Measurements from ENCODE around the gene NOBOX. TPM values are rescaled to one million over a fixed set of nuclear protein-coding genes. Genes with fewer than 3 reads are reported as not detected.

The NOBOX gene
- total and polyA plus RNA-seq, 2 experiments from 2014 or later: not detected

GRCh38 chr7:144391823-144392255 is 11.7 kb downstream of the NOBOX start:
- Mint-ChIP-seq H3K36me3 (ENCODE audit: low read depth) (no peaks in the 10 kb centered on the region), H3K4me1 (peaks cover 24% of the 10 kb centered on the region), H3K27ac (no peak overlapping the region), H3K4me3 (no peak overlapping the region; the same call in 2 of the 3 replicates), H3K27me3 (ENCODE audit: insufficient read depth, low read depth, poor library complexity) (peaks cover 10% of the 10 kb centered on the region), H3K9me3 (no peaks in the 10 kb centered on the region; the same call in 1 of the 3 replicates)
- Histone ChIP-seq H3K79me2 (replicated peaks; ENCODE audit: insufficient read depth) (no peaks in the 10 kb centered on the region), H3K4me2 (no peak overlapping the region), H3K9me2 (ENCODE audit: insufficient read depth) (no peaks in the 10 kb centered on the region), H3K4me3 (no peak overlapping the region), H3F3A (replicated peaks; ENCODE audit: low read depth) (no peaks in the 10 kb centered on the region), H3K4me1 (ENCODE audit: insufficient read depth) (peaks cover 7% of the 10 kb centered on the region; the same call in 1 of the 2 replicates), H4K20me1 (replicated peaks; ENCODE audit: insufficient read depth) (no peaks in the 10 kb centered on the region), H3K36me3 (ENCODE audit: insufficient read depth) (no peaks in the 10 kb centered on the region), H2AFZ (peak overlapping the region; percentile 67; the same call in 1 of the 2 replicates), H3K27ac (ENCODE audit: low read depth) (no peak overlapping the region), H3K27me3 (ENCODE audit: insufficient read depth) (no peaks in the 10 kb centered on the region)
- peak; percentile 74 for ATAC-seq
- peak; percentile 83 for DNase-seq (ENCODE audit: low spot score)
- TF ChIP-seq CTCF (conservative IDR thresholded peaks at IDR 0.05; ENCODE audit: low read depth in 2 of 2) (peak; percentile 83 to 91), JUNB (IDR thresholded peaks at IDR 0.05; ENCODE audit: unreplicated experiment) (no peak)

- Histone ChIP-seq H3K9me2 (ENCODE audit: insufficient read depth) (no peaks in the 10 kb centered on the region), H3K4me1 (ENCODE audit: insufficient read depth) (peaks cover 7% of the 10 kb centered on the region; the same call in 1 of the 2 replicates), H3K4me3 (no peak overlapping the region), H3K27ac (ENCODE audit: low read depth) (no peak overlapping the region), H3K36me3 (ENCODE audit: insufficient read depth) (no peaks in the 10 kb centered on the region), H3K79me2 (replicated peaks; ENCODE audit: insufficient read depth) (no peaks in the 10 kb centered on the region), H3K4me2 (no peak overlapping the region), H3F3A (replicated peaks; ENCODE audit: low read depth) (no peaks in the 10 kb centered on the region), H4K20me1 (replicated peaks; ENCODE audit: insufficient read depth) (no peaks in the 10 kb centered on the region), H2AFZ (no peak overlapping the region), H3K27me3 (ENCODE audit: insufficient read depth) (no peaks in the 10 kb centered on the region)
- H3K36me3 Mint-ChIP-seq (ENCODE audit: low read depth): no peaks in the 10 kb centered on the region
- H3K4me1 Mint-ChIP-seq: peaks cover 24% of the 10 kb centered on the region
- no peak overlapping the region for H3K4me3 Mint-ChIP-seq
- ATAC-seq (no peak; the same call in 2 of the 3 replicates), DNase-seq (ENCODE audit: low spot score) (no peak)
- no peaks in the 10 kb centered on the region; the same call in 2 of the 3 replicates for H3K9me3 Mint-ChIP-seq
- peaks cover 10% of the 10 kb centered on the region for H3K27me3 Mint-ChIP-seq (ENCODE audit: insufficient read depth, low read depth, poor library complexity)
- H3K27ac Mint-ChIP-seq: no peak overlapping the region
- no peak for TF ChIP-seq ZNF462 (CRISPR knock-in tag; IDR thresholded peaks at IDR 0.05)
- no peak for TF ChIP-seq POLR2AphosphoS5 (IDR thresholded peaks at IDR 0.05; ENCODE audit: low read depth)
- no peak for TF ChIP-seq CTCF (conservative IDR thresholded peaks at IDR 0.05; ENCODE audit: low read depth in 2 of 2)
- TF ChIP-seq NANOG (IDR thresholded peaks at IDR 0.05; ENCODE audit: borderline replicate concordance): no peak
- no peak for TF ChIP-seq JUNB (IDR thresholded peaks at IDR 0.05; ENCODE audit: unreplicated experiment)
- TF ChIP-seq ZNF114 (CRISPR knock-in tag; IDR thresholded peaks at IDR 0.05): no peak
- no peak for TF ChIP-seq EZH2 (IDR thresholded peaks at IDR 0.05; ENCODE audit: low read depth, unreplicated experiment)
- no peak for TF ChIP-seq ETS1 (IDR thresholded peaks at IDR 0.05)
- no peak for TF ChIP-seq CREB1 (CRISPR knock-in tag; IDR thresholded peaks at IDR 0.05; ENCODE audit: low read depth)
- no peak for TF ChIP-seq EZH2phosphoT487 (IDR thresholded peaks at IDR 0.05; ENCODE audit: unreplicated experiment)
Measured at GRCh38 chr7:144391014-144391413, 12.5 kb downstream of the NOBOX start.

All from GM23338 (cell line).